Colonic mucosa (tissue), 4 donors: ENCODE measurements around the gene SMURF1. TPM values are rescaled to one million over a fixed set of nuclear protein-coding genes. Genes with fewer than 3 reads are reported as not detected.

Experiments
- DNase-seq: peaks from one replicate; pipeline ENCODE4 v3.0.0-alpha.2; 2020
- H3K27ac ChIP-seq: fragments of 200-600 bp; one replicate; pipeline ENCODE4 v1.8.0; 2021
- H3K27me3 ChIP-seq: fragments of 200-600 bp; one replicate; pipeline ENCODE4 v1.8.0; 2021
- H3K36me3 ChIP-seq: fragments of 200-600 bp; one replicate; pipeline ENCODE4 v1.8.0; 2021
- H3K4me1 ChIP-seq: fragments of 200-600 bp; one replicate; pipeline ENCODE4 v1.8.0; 2021; ENCODE audit warnings: mild to moderate bottlenecking
- H3K4me3 ChIP-seq: fragments of 200-600 bp; one replicate; pipeline ENCODE4 v1.8.0; 2021
- H3K9ac ChIP-seq, 2 donors: one replicate each; pipeline ENCODE4 v1.7.0; 2013; ENCODE audit warnings: control low read depth in 2 of 2, low read depth in 2 of 2, low read length in 2 of 2
- H3K9me3 ChIP-seq: fragments of 200-600 bp; one replicate; pipeline ENCODE4 v1.8.0; 2021
- intact Hi-C: fragments of 100-400 bp; cut with DNase I; formaldehyde crosslinking; loops from one replicate; pipeline ENCODE4 v1.14.1; 2022
- total RNA-seq, 2 donors: library from RNA; stranded (reverse); fragmentation: NEBNext Ultra II Directional in 1 of 2; extraction: Animal tissue kit (Norgen Biotek cat#: 25700) in 1 of 2; gene quantifications; one replicate each; pipeline ENCODE4 v1.2.1, GENCODE V29; 2021
- TF ChIP-seq, protein P1 (sequence below): fragments of 200-600 bp; IDR thresholded peaks from one replicate; pipeline ENCODE4 v1.8.0; 2022; ENCODE audit warnings: antibody characterized with exemption, mild to moderate bottlenecking
- donor health status: healthy.
- donor health status: DM: no; HTN: no; CAD: no.
- donor health status: DM: no; HTN: no; CAD: no.

SMURF1 gene
- total RNA-seq, 2 donors from 2014 or later, result 26.8 to 35.5 TPM

DNA sequence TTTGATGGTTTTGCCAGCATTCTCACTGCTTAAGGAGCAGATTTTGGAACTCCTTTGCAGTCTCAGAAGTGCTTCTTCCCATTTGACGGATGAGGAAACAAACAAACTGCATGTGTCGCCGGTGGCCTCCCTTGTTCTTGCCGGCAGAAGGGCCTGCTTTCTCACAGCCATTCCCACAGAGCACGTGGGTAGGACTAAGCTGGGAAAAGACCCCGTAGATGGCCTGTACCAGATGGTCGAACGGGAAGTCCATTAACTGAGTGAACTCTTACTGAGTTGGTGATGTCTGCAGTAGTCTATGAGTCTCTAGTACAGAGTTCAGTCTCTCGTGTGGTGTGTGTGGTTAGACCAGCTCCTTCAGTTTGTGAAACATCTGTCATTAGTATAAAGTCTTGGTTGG lies 133.6 kb downstream of the SMURF1 start:
- peaks cover 36% of the 10 kb centered on the region for H3K36me3 ChIP-seq
- intact Hi-C loops, result no loop called here
- no peak overlapping the region for H3K9ac ChIP-seq
- no peaks in the 10 kb centered on the region for H3K27me3 ChIP-seq
- H3K9me3 ChIP-seq, result no peaks in the 10 kb centered on the region
- H3K4me3 ChIP-seq, result no peak overlapping the region
- TF ChIP-seq, protein P1, sequence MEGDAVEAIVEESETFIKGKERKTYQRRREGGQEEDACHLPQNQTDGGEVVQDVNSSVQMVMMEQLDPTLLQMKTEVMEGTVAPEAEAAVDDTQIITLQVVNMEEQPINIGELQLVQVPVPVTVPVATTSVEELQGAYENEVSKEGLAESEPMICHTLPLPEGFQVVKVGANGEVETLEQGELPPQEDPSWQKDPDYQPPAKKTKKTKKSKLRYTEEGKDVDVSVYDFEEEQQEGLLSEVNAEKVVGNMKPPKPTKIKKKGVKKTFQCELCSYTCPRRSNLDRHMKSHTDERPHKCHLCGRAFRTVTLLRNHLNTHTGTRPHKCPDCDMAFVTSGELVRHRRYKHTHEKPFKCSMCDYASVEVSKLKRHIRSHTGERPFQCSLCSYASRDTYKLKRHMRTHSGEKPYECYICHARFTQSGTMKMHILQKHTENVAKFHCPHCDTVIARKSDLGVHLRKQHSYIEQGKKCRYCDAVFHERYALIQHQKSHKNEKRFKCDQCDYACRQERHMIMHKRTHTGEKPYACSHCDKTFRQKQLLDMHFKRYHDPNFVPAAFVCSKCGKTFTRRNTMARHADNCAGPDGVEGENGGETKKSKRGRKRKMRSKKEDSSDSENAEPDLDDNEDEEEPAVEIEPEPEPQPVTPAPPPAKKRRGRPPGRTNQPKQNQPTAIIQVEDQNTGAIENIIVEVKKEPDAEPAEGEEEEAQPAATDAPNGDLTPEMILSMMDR, result no peak
- H3K4me1 ChIP-seq, result no peaks in the 10 kb centered on the region
- H3K27ac ChIP-seq, result no peak overlapping the region
- DNase-seq, result no peak

DNA sequence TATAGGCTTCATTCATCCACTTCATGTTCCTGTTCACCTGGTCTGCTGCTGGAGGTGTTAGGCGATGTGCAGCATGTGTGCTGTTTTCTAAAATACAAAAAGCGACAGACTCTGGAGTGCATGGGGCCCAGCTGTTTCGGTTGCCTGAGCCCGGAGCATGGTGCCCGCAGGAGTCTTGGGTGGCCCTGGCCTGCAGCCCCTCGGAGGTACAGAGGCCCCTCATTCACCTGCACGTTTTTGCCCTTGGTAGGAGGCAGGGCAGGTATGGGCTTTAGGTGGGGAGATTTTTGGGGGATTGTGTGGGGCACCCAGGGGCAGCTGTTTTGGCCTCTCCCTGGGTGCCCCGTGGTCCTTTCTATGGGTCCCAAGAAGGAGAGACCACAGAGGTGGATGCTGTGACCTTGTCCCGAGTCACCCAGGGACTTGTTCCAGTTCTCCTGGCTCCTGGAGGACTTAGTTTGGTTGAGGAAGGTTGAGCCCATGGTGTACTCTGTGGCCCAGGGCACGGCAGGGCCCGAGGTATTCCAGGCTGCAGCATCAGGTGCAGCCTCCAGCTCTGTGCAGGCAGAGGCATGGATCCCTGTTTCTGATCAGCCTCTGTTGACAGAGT lies 134.9 kb downstream of the SMURF1 start:
- intact Hi-C loops, result no loop called here
- H3K27me3 ChIP-seq, result no peaks in the 10 kb centered on the region
- no peaks in the 10 kb centered on the region for H3K4me1 ChIP-seq
- peaks cover 41% of the 10 kb centered on the region for H3K36me3 ChIP-seq
- H3K9me3 ChIP-seq, result no peaks in the 10 kb centered on the region
- no peak overlapping the region for H3K9ac ChIP-seq
- DNase-seq, result no peak
- H3K27ac ChIP-seq, result no peak overlapping the region
- TF ChIP-seq, protein P1, result no peak
- no peak overlapping the region for H3K4me3 ChIP-seq

DNA sequence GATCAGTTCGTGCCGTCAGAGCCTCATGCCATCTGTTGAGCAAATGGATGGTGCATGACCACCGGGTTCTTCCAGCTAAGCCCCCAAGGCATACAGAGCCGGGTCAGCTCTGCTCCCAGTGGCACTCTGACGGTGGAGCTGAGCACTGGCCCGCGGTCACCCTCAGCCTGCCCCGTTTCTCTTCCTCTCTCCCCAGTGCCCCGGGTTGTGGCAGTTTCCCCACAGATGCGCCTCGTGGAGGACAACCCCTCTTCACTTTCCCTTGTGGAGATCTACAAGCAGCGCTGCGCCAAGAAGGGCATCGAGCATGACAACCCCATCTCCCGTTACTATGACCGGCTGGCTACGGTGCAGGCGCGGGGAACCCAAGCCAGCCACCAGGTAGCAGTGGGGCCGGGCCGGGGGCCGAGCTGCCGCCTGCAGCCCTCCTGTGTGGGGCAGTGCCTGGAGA lies 135.7 kb downstream of the SMURF1 start:
- intact Hi-C loops, result no loop called here
- no peak for DNase-seq
- no peak overlapping the region for H3K9ac ChIP-seq

DNA sequence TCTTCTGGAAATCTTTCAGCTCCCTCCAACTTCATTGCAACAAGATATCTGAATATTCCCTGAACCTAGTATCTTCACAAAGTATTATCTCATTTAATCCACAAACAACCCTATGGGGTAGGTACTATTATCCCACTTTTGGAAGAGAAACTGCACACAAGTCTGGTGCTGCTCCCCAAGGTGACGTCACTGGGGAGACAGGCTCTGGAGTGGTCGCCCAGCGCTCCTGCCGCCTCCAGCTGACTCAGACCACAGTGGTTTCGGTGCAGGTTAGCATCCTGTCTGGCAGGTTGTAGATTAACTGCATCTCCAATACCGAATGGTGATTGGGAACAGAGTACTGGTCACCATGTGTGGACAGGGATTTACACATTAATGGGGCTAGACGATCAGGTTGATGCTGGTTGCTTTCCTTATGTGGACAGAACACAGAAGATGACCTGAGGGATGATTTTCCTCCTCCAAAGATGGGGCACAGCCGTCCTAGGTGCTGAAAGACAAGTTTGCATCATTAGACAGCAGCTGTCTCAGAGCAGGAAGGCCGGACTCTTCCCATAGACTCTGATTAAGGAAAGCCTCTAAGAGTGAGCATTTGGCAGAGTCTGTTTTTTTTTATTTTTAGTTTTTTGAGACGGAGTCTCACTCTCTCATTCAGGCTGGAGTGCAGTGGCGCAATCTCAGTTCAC lies 137.0 kb downstream of the SMURF1 start:
- Histone ChIP-seq H3K36me3 (peaks cover 44% of the 10 kb centered on the region), H3K4me1 (no peaks in the 10 kb centered on the region), H3K4me3 (no peak overlapping the region), H3K9ac (no peak overlapping the region), H3K27ac (no peak overlapping the region), H3K9me3 (no peaks in the 10 kb centered on the region), H3K27me3 (no peaks in the 10 kb centered on the region)
- TF ChIP-seq, protein P1, result no peak
- no peak for DNase-seq
- intact Hi-C loops, result no loop called here

More for the DNA sequence above, 135.7 kb downstream of the SMURF1 start:
- Histone ChIP-seq H3K27me3 (no peaks in the 10 kb centered on the region), H3K4me1 (no peaks in the 10 kb centered on the region), H3K27ac (no peak overlapping the region), H3K36me3 (peaks cover 47% of the 10 kb centered on the region), H3K9me3 (no peaks in the 10 kb centered on the region), H3K4me3 (no peak overlapping the region)
- TF ChIP-seq, protein P1, result no peak

DNA sequence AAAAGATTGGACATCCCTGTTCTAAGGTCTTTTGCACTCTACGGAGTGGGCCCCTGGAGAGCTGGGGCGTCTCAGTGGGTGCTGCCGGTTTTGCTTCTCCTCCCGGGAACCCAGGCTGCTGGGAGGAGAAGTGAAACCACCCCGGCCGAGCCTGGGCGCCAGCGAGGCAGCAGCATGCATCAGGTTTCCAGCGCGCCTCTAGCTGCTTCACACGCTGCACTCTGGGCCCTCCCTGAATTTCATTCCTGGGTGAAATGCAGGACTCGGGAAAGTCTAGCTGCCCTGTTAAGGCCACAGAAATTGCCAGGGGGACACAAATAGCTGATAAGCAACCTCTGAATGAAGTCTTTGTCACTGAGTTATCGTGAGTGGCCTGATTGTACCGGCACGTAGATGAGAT lies 138.1 kb downstream of the SMURF1 start:
- no peak overlapping the region for H3K27ac ChIP-seq
- no peak for DNase-seq
- H3K4me1 ChIP-seq, result no peaks in the 10 kb centered on the region
- no peak overlapping the region for H3K9ac ChIP-seq
- H3K4me3 ChIP-seq, result no peak overlapping the region
- H3K27me3 ChIP-seq, result no peaks in the 10 kb centered on the region
- TF ChIP-seq, protein P1, result no peak
- peaks cover 35% of the 10 kb centered on the region for H3K36me3 ChIP-seq
- H3K9me3 ChIP-seq, result no peaks in the 10 kb centered on the region
- intact Hi-C loops, result no loop called here
